Stomach smooth muscle (tissue), 2 donors: ENCODE data around the gene RACGAP1.
"Not testable (repeated sequence)": the region's sequence is repeated elsewhere in the genome, so short reads cannot be mapped to it uniquely, and the experiment has no call there.

Experiments
- H3K27ac ChIP-seq: one replicate; pipeline ENCODE4 v1.7.0; 2013; ENCODE audit warnings: mild to moderate bottlenecking, low read length, inconsistent platforms
- H3K27me3 ChIP-seq, 2 donors: one replicate each; pipeline ENCODE4 v1.7.0; 2013; ENCODE audit warnings: low read length in 2 of 2; ENCODE audit not compliant: insufficient read depth in 2 of 2, control insufficient read depth in 1 of 2
- H3K36me3 ChIP-seq, 2 donors: one replicate each; pipeline ENCODE4 v1.7.0; 2013; ENCODE audit warnings: low read length in 2 of 2; ENCODE audit not compliant: control insufficient read depth in 2 of 2, insufficient read depth in 2 of 2
- H3K4me1 ChIP-seq: one replicate; pipeline ENCODE4 v1.7.0; 2013; ENCODE audit warnings: low read length; ENCODE audit not compliant: control insufficient read depth, insufficient read depth
- H3K4me3 ChIP-seq, 2 donors: one replicate each; pipeline ENCODE4 v1.7.0; 2013; ENCODE audit warnings: low read length in 2 of 2
- H3K9ac ChIP-seq, 2 donors: one replicate each; pipeline ENCODE4 v1.7.0; 2013; ENCODE audit warnings: low read length in 2 of 2, mild to moderate bottlenecking in 1 of 2
- H3K9me3 ChIP-seq, 2 donors: one replicate each; pipeline ENCODE4 v1.7.0; 2013; ENCODE audit warnings: low read length in 2 of 2; ENCODE audit not compliant: control insufficient read depth in 2 of 2
- donor health status: healthy.
- donor health status: Pancreatic carcinoma.

RACGAP1 gene

DNA sequence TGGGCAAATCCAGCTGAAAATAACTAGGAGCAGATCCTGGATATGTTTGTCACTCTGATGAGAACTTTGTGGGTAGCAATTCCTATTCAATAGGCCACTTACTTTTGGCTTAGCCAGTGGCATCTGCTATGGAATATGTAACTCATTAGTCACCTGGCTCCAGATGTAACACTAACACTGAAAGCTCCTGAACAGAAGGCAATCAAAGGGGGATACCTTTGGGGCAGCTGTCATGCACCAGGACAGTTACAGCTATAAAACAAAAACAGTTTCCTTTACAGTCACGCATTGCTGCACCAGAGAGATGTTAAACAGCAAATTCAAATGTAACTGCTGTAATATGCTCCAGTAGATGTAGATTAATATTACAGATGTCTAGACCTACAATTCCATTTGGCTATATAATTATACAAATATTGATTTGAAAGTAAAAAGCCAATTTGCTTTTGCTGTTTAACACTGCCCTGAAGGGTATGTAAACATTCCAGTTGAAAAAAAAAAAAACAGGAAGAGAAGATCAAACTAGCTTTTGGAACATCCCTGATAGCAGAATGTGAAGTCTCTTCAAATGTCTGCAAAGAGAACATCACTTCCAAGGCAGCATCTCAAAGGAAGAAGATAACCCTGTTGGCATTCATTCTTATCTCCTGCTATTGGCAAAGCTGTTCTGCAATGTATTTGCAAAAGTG lies 18.4 kb downstream of the RACGAP1 start:
- Histone ChIP-seq H3K9ac (no peak overlapping the region), H3K4me1 (peaks cover 17% of the 10 kb centered on the region), H3K4me3 (no peak overlapping the region), H3K9me3 (no peaks in the 10 kb centered on the region), H3K36me3 (no peaks in the 10 kb centered on the region), H3K27ac (peak overlapping the region; percentile 77), H3K27me3 (no peaks in the 10 kb centered on the region)

DNA sequence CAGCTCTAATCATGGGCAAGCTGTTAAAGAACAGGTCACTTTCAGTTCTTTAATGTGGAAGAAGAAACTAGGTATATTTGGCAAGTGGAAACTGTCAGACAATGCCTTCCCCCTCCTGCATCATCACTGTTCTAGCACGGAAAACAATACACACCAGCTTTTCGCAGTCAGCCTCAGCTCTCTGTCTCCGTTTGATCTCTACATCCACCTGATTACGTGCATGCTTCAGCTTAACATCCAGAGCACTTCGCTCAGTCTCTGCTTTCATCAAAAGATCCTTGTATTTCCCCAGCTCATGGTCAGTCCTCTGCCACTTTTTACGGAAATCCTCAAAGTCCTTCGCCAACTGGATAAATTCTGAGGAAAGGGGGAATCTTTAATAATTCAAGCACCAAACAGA lies 19.0 kb downstream of the RACGAP1 start:
- H3K4me3 ChIP-seq = peak overlapping the region in 1 of 2 donors; percentile 8
- peaks cover 17% of the 10 kb centered on the region for H3K4me1 ChIP-seq
- H3K9me3 ChIP-seq = no peaks in the 10 kb centered on the region
- no peaks in the 10 kb centered on the region for H3K36me3 ChIP-seq
- no peak overlapping the region for H3K9ac ChIP-seq
- peak overlapping the region; percentile 77 for H3K27ac ChIP-seq
- no peaks in the 10 kb centered on the region for H3K27me3 ChIP-seq

GRCh38 chr12:50005175-50005574 lies 20.1 kb downstream of the RACGAP1 start:
- no peaks in the 10 kb centered on the region for H3K9me3 ChIP-seq
- no peaks in the 10 kb centered on the region for H3K27me3 ChIP-seq
- no peak overlapping the region for H3K4me3 ChIP-seq
- peaks cover 17% of the 10 kb centered on the region for H3K4me1 ChIP-seq
- peak overlapping the region in 1 of 2 donors; percentile 7 for H3K9ac ChIP-seq
- no peaks in the 10 kb centered on the region for H3K36me3 ChIP-seq
- H3K27ac ChIP-seq = peak overlapping the region; percentile 77

DNA sequence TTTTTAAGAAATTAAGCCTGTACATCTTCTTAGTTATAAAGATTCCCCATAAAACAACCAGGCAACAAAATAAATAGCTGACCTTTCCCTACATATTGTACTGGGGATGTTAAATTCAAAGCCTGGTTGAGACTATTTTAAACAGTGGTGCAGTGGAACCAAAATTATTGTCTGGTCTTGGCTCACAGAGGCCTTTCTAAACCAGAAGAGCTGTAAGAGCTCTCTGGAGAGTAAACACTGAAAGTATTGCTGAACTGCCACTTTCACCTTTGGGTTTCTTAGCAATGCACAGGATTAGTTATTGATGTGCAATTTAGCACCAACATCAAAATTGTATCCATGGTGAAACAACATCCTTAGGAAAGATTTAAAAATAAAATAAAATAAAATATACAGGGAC lies 20.6 kb downstream of the RACGAP1 start:
- Histone ChIP-seq H3K9ac (peak overlapping the region in 1 of 2 donors; percentile 13), H3K27me3 (no peaks in the 10 kb centered on the region), H3K4me1 (peaks cover 17% of the 10 kb centered on the region), H3K9me3 (no peaks in the 10 kb centered on the region), H3K4me3 (no peak overlapping the region), H3K27ac (peak overlapping the region; percentile 77), H3K36me3 (no peaks in the 10 kb centered on the region)

- no peak overlapping the region for H3K9ac ChIP-seq
- no peak overlapping the region for H3K4me3 ChIP-seq
- no peaks in the 10 kb centered on the region for H3K27me3 ChIP-seq
- peak overlapping the region; percentile 77 for H3K27ac ChIP-seq
- no peaks in the 10 kb centered on the region for H3K9me3 ChIP-seq
- no peaks in the 10 kb centered on the region for H3K36me3 ChIP-seq
- peaks cover 17% of the 10 kb centered on the region for H3K4me1 ChIP-seq
These were observed 21.7 kb downstream of the RACGAP1 start for GRCh38 chr12:50003595-50003994.

DNA sequence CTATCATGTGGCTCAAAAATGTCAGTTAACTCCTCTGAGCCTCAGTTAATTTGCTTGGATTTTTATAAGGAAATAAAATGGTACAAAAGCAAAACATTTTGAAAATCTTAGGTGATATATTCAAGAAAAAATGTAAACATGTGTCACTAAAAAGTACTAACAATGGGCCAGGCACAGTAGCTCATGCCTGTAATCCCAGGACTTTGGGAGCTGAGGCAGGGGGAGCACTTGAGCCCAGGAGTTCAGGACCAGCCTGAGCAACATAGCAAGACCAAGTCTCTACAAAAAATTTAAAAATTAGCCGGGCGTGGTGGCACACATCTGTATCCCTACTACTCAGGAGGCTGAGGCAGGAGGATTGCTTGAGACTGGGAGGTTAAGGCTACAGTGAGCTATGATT lies 26.8 kb downstream of the RACGAP1 start:
- no peak overlapping the region for H3K4me3 ChIP-seq
- no peak overlapping the region for H3K9ac ChIP-seq
- H3K9me3 ChIP-seq = no peaks in the 10 kb centered on the region
- no peaks in the 10 kb centered on the region for H3K27me3 ChIP-seq
- no peak overlapping the region for H3K27ac ChIP-seq
- H3K4me1 ChIP-seq = peaks cover under 1% of the 10 kb centered on the region
- peaks cover 0 to 2% of the 10 kb centered on the region in 2 donors for H3K36me3 ChIP-seq

DNA sequence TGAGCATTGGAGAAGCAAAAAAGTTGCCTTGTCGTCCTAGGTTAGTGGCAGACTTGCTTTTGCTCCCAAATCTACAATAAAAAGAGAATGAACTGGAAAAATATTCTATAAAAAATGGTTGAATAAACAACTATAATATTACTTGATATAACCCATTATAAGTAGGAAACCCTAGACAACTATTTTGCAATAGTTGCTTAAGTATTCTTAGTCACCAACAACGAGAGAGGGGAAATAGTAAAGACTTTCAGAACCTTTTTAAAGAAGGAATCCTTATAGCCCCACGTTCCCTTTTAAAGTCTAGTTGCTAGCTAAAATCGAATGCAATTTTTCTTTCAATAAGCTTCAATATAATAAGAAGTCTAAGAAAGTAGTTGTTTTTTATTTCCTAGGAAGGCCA lies 35.0 kb downstream of the RACGAP1 start:
- Histone ChIP-seq H3K27me3 (no peaks in the 10 kb centered on the region), H3K27ac (no peak overlapping the region), H3K36me3 (peaks cover 3 to 11% of the 10 kb centered on the region in 2 donors), H3K9me3 (no peaks in the 10 kb centered on the region), H3K4me1 (peaks cover 3% of the 10 kb centered on the region), H3K9ac (no peak overlapping the region), H3K4me3 (no peak overlapping the region)

DNA sequence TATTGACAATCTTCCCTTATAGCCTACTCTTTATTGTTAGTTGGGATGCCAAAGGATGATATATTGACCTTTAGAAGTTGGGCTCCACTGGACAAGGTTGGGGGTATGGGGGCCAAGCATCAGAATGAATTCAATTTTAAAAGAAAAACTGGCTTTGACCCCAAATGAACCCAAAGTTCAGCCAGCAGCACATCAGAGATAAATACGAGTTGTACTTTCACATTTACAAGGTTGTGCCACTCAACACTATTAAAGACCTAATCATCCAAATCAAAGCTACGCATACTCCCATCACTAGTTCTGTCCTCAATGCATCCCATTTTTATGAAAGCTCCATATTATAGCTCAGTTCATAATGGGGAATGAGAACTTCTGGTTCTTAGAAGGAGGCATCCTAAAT lies 35.9 kb downstream of the RACGAP1 start:
- not testable (repeated sequence) for H3K27ac ChIP-seq, H3K27me3 ChIP-seq, H3K4me1 ChIP-seq, H3K4me3 ChIP-seq, H3K9ac ChIP-seq, H3K9me3 ChIP-seq
- H3K36me3 ChIP-seq = peaks cover 3 to 11% of the 10 kb centered on the region in 2 donors

- Histone ChIP-seq H3K9ac (no peak overlapping the region), H3K27ac (peak overlapping the region; percentile 53), H3K9me3 (no peaks in the 10 kb centered on the region), H3K4me3 (no peak overlapping the region), H3K27me3 (no peaks in the 10 kb centered on the region), H3K36me3 (peaks cover 3 to 5% of the 10 kb centered on the region in 2 donors), H3K4me1 (peaks cover 17% of the 10 kb centered on the region)
These were observed 37.5 kb downstream of the RACGAP1 start for GRCh38 chr12:49987625-49988303.

GRCh38 chr12:49986476-49986875 lies 38.8 kb downstream of the RACGAP1 start:
- not testable (repeated sequence) for H3K9me3 ChIP-seq, H3K9ac ChIP-seq, H3K27ac ChIP-seq, H3K4me3 ChIP-seq, H3K36me3 ChIP-seq, H3K27me3 ChIP-seq
- H3K4me1 ChIP-seq = peaks cover 22% of the 10 kb centered on the region

- H3K27me3 ChIP-seq = no peaks in the 10 kb centered on the region
- H3K9ac ChIP-seq = no peak overlapping the region
- no peaks in the 10 kb centered on the region for H3K36me3 ChIP-seq
- H3K4me3 ChIP-seq = peak overlapping the region in 1 of 2 donors; percentile 8
- H3K4me1 ChIP-seq = peaks cover 22% of the 10 kb centered on the region
- no peak overlapping the region for H3K27ac ChIP-seq
- H3K9me3 ChIP-seq = no peaks in the 10 kb centered on the region
These were observed 39.3 kb downstream of the RACGAP1 start for GRCh38 chr12:49985981-49986380.
